ENCODE results near the gene ALPG.

Gene ALPG

DNA sequence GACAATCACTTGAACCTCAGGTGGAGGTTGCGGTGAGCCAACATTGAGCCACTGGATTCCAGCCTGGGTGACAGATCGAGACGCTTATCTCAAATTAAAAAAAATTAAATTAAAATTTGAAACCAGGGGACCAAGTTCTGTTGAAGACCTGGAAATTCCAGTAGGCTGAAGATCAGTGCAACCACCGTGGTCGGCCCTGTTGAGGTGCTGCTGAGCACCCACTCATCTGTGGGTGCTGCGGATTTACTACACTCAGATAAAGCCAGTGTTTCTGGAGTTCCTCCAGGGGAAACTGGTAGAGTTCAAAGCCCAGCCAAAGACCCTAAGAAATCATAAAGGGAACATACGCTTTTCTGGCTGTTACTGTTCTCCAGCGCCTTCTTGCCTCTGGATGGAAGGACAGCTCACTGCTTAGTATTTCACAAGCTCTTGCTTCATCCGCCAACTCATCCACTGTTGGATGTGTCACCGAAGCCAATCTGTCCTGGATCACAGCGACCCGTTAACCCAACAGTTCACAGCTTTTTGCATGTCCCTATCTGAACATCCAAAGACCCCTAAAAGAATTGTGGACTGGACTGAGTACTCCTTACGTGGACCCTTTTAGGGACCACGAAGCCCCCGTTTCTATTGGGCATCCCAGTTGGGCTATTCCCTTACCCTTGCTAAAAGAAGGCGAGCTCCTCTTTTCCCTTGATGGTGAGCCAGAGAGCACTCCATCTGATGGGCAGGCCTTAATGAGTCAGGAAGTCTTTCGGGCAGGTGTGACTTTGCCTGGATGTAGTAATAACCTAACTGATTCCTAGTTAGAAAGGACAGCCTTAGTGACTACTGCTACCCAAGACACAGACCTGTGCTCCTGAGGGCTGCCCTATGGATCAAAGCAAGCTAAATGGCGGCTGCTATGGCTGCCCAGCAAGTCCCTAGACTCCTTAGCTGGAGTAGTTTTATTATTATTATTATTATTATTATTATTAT is 34.1 kb upstream of the ALPG start:
- no peak for TF ChIP-seq CTCF (IDR thresholded peaks at IDR 0.05; ENCODE audit: low read depth, low read length)
- Histone ChIP-seq H3K4me3 (ENCODE audit: low read depth, low read length) (no peak overlapping the region), H3K36me3 (no peaks in the 10 kb centered on the region), H3K9me3 (no peaks in the 10 kb centered on the region), H3K27me3 (no peaks in the 10 kb centered on the region; the same call in 1 of the 2 replicates), H3K4me1 (no peaks in the 10 kb centered on the region)
- no peak for DNase-seq

DNA sequence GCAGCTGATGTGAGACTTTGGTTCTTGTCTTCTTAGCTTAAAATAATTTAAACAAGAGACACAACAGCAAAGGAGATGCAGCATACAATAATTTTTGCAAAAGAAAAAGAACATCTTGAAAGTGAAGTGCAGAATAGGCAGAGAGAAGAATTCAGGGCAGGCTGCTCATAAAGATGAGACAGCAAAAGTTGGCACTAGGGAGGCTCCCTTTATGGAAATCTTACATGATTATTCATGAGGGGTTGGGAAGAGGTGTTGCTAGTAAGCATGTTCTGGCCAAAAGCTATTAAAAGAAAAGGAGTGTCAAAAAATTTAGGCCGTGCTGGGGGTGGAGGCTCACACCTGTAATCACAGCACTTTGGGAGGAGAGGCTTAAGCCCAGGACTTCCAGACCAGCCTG is 32.3 kb upstream of the ALPG start:
- no peaks in the 10 kb centered on the region for H3K36me3 ChIP-seq
- no peaks in the 10 kb centered on the region for H3K9me3 ChIP-seq
- no peaks in the 10 kb centered on the region; the same call in 1 of the 2 replicates for H3K27me3 ChIP-seq
- no peaks in the 10 kb centered on the region for H3K4me1 ChIP-seq
- DNase-seq: no peak
- TF ChIP-seq CTCF (IDR thresholded peaks at IDR 0.05; ENCODE audit: low read depth, low read length): no peak
- no peak overlapping the region for H3K4me3 ChIP-seq (ENCODE audit: low read depth, low read length)

DNA sequence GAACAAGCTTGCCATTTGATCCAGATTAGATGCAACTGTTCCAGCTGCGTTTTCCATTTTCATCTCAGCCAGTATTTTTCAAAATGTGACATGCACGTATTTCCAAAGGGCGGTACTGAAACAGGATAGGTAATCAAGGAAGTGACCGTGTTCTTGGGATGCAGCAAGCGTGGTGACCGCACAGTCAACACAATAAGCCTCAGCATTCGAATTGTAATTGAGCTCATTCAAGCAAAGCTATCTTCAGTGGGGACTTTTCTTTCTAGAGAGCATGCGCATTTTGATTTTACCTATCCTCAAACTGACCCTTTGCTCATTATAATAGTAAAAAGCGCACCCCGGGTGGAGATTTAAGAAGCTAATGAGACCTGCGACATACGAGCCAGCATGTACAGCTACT is 31.5 kb upstream of the ALPG start:
- no peak for DNase-seq
- no peaks in the 10 kb centered on the region for H3K4me1 ChIP-seq
- no peak overlapping the region for H3K4me3 ChIP-seq (ENCODE audit: low read depth, low read length)
- no peaks in the 10 kb centered on the region; the same call in 1 of the 2 replicates for H3K27me3 ChIP-seq
- H3K36me3 ChIP-seq: no peaks in the 10 kb centered on the region
- H3K9me3 ChIP-seq: no peaks in the 10 kb centered on the region
- no peak for TF ChIP-seq CTCF (IDR thresholded peaks at IDR 0.05; ENCODE audit: low read depth, low read length)

GRCh38 chr2:232376260-232376659 is 30.4 kb upstream of the ALPG start:
- Histone ChIP-seq H3K36me3 (no peaks in the 10 kb centered on the region), H3K4me3 (ENCODE audit: low read depth, low read length) (no peak overlapping the region), H3K4me1 (no peaks in the 10 kb centered on the region), H3K9me3 (no peaks in the 10 kb centered on the region), H3K27me3 (no peaks in the 10 kb centered on the region; the same call in 1 of the 2 replicates)
- no peak for DNase-seq
- TF ChIP-seq CTCF (IDR thresholded peaks at IDR 0.05; ENCODE audit: low read depth, low read length): no peak

DNA sequence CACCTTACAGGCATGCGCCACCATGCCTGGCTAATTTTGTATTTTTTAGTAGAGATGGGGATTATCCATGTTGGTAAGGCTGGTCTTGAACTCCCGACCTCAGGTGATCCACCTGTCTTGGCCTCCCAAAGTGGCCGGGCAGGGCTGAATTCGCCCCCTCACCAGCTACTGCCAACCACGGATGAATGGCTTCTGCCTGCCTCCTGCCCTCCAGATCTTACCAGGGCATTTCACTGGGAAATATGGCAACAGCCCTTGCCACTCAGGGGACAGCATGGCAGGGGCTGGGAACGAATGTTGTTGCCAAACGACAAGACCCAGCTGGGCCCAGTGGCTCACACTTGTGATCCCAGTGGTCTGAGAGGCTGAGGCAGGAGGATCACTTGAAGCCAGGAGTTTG is 29.9 kb upstream of the ALPG start:
- no peak for DNase-seq
- TF ChIP-seq CTCF (IDR thresholded peaks at IDR 0.05; ENCODE audit: low read depth, low read length): no peak

DNA sequence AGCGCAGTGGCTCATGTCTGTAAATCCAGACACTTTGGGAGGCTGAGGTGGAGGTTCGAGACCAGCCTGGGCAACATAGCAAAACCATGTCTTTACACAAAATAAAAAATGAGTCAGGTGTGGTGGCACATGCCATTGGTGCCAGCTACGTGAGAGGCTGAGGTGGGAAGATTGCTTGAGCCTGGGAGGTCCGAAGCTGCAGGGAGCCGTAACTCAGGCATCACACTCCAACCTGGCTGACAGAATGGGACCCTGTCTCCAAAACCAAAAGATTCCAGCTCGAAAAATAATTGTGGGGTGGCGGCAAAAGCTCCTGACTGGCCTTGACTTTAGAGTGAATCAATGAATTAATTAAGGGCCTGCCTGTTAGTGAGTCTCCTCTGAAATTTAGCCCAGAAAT is 29.3 kb upstream of the ALPG start:
- no peaks in the 10 kb centered on the region for H3K36me3 ChIP-seq
- peak; percentile 1 for DNase-seq
- no peak for TF ChIP-seq CTCF (IDR thresholded peaks at IDR 0.05; ENCODE audit: low read depth, low read length)
- no peak overlapping the region for H3K4me3 ChIP-seq (ENCODE audit: low read depth, low read length)
- peaks cover 10% of the 10 kb centered on the region for H3K27me3 ChIP-seq
- H3K9me3 ChIP-seq: no peaks in the 10 kb centered on the region
- no peaks in the 10 kb centered on the region for H3K4me1 ChIP-seq

More for the DNA sequence above, 29.9 kb upstream of the ALPG start:
- Histone ChIP-seq H3K4me3 (ENCODE audit: low read depth, low read length) (no peak overlapping the region), H3K9me3 (no peaks in the 10 kb centered on the region), H3K36me3 (no peaks in the 10 kb centered on the region), H3K4me1 (no peaks in the 10 kb centered on the region), H3K27me3 (peaks cover 4% of the 10 kb centered on the region)
